ENCODE results near the gene PBX4.

DNA sequence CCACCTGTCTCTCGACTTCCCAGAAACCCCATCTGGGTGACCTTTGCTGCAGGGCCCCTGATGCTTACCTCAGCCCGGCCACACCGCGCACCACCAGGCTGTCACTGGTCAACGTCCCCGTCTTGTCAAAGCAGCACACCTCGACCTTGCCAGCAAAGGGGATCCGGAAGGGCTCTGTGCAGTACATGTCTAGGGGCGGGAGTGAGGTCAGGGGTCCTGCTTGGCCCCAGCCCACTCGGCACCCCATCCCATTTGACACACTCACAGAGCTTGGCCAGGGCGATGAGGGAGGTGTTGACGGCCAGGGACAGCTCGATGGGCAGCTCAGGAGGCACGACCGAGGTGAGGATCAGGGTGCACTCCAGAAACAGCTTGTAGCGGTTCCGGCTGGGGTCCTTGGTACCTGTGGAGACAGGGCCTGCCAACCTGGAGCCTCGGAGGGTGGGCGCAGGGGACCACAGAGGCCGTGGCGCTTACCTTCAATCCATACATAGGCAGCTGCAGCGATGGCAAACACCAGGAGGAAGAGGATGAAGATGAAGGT is 36.6 kb upstream of the PBX4 start:
- TF ChIP-seq CTCF (IDR thresholded peaks at IDR 0.05; ENCODE audit: insufficient read depth, low read depth, low read length) (no peak), EZH2 (IDR thresholded peaks at IDR 0.05; ENCODE audit: insufficient read depth, low read length) (no peak)

Measured in astrocyte (in vitro differentiated cells and primary cell).